GF-D8 (cell line): ENCODE results near the gene KIAA1671.

Experiments
- DNase-seq: peaks from one replicate; lab custom pipeline; 2025; lab: John Stamatoyannopoulos, UW

KIAA1671 gene

DNA sequence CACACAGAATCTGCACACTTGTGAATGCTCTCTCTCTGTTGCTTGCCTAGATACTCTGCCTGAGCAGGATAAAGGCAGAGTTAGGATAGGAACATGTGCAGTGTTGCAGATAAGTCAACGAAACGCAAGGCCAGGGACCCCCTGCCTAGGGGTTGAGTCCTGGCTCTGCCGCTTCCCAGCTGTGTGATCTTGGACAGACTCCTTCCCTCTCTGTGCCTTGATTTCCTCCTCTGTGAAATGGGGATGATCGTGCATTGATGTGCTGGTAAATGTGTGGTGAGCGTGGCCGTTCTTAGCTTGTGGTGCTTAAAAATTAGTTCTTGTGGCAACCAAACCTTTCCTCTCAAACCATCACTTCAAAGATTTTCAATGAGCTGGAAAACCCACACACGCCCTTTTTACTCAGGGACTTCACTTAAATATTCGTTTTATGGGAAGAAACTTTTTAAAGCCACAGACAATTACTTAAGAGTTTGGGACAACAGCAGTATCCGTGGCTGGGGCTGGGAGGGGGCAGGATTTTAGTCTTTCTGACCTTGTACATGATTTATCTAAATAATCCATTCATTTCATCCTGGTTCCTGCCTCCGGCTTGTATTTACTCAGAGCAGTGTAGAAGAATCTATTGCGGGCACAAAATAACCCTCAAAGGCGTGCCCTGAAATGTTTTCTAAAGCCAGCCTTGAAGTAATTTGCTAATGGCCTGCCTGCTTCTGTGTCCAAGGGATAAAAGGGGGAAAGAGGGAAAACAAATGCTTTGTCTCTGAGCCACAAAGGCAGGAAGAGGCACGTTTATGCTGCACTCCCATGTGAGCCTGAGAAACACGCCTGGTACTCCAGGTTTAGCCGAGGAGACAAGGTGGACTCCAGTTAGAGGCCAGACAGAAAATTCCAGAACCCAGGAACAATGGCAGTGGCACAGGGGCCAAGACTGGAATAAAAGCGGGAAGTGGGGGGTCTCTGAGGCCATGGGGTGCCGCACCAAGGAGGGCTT is 162.2 kb downstream of the KIAA1671 start:
- DNase-seq = no peak

DNA sequence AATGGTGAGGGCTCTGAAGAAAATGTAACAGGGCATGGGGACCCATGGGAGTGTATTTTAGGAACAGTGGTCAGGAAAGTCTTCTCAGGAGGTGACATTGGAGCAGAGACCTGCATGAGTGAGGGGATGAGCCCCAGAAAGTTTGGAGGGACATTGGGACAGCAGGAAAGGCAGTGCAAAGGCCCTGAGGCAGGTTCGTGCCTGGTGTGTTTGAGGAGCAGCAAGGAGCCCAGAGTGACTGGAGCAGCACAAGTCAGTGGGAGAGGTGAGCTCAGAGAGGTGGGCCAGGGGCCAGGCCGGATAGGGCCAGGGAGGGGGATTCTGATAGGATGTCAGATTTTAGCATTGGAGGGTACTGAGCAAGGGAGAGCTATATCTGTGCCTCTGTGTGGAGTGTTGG is 167.1 kb downstream of the KIAA1671 start:
- DNase-seq = no peak

DNA sequence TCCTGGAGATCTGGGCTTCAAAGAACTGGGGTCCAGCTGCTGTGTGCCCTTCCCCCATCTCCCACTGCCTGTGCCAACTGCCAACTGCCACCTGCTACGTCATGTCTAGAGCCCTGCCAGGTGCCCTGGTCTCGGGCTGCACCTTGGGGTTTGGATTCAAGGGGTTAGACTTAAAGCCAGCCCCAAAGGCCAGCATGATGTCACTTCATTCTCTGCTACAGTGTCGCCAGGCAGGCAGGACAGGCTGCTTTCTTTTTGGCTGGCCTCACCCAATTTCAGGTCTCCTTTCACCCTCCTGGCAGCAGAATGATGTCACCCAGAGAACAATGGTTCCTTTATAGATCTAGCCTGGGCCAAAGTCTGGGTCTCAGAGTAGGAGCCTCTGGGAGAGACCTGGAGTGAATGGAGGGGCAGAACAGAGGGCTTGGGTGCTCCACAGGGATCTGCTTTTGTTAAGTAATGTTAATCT is 167.6 kb downstream of the KIAA1671 start:
- no peak for DNase-seq

GRCh38 chr22:25120761-25121212 is 168.3 kb downstream of the KIAA1671 start:
- DNase-seq = no peak

GRCh38 chr22:25122136-25122764 is 169.7 kb downstream of the KIAA1671 start:
- no peak for DNase-seq

DNA sequence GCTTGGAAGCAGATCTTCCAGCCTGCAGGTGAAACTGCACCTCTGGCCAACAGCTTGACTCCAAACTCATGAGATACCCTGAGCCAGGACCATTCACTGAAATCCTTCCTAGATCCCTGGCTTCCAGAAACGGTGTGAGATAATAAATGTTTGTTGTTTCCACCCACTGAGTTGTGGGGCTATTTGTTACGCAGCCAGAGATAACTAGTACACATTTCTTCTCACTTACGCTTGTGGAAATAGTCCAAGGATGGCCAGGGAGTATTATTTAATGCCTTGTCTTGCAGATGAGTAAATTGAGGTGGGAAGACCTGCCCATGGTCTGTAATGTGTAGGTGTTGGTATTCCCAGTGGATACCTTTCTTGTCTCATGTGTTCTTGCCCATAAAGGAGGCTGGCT is 171.2 kb downstream of the KIAA1671 start:
- DNase-seq = no peak

GRCh38 chr22:25125693-25126357 is 173.3 kb downstream of the KIAA1671 start:
- no peak for DNase-seq

DNA sequence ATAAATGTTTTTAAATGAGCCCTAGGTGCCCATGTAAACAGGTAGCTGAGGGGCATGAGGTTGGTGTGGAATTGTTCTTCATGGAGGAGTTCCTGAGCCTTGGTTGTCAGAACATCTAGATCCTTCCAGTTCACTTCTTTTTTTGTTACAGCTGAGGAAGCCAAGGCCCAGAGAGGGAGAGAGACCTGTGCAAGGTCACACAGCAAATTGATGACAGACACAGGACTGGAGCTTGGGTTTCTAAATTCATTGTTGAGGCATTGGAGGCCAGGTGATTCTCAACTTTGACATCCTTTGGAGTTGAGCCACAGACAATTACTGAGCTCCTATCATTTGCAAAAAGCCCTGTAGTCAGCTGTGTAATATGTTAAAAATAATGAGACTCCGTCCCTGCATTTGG is 174.0 kb downstream of the KIAA1671 start:
- no peak for DNase-seq

- no peak for DNase-seq
Measured at GRCh38 chr22:25127318-25127717, 174.8 kb downstream of the KIAA1671 start.

DNA sequence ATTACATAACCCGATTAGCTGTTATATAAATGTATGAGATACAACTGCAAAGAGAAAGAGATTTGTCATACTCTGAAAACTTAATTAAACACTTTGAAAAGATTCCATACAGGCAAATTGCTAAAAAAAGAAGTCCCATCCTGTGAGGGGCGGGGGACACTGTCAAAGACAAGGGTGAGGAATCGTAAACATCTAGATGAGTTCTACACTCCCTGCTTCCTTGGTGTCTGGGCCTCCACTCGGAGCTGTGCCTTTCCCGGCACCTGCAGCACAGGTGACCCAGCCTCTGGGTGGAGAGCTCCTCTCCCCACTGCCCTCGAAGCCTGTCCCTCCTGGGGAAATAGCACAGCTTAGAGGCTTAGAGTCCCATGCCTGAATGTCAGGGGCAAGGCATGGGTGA is 177.9 kb downstream of the KIAA1671 start:
- DNase-seq = no peak

- DNase-seq = no peak
Measured at GRCh38 chr22:25131198-25131887, 178.8 kb downstream of the KIAA1671 start.

- DNase-seq = no peak
Measured at GRCh38 chr22:25134028-25134427, 181.5 kb downstream of the KIAA1671 start.

DNA sequence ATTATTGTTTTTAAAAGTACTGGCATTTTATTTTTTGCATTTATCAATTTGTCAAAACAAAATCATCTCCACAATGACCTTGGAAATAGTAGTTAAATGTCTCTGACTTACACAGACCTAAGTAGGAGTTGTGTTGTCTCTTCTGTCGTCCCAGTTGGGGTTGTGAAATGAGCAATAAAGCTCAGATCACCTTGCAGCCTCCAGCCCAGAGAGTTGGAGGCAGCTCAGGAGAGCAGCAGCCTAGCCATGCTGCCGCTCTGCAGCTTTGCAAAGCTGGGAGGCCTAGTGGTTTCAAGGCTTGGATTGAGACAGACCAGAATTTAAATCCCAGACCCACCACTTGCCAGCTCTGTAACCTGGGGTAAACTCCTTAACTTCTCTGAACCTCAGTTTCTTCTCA is 181.9 kb downstream of the KIAA1671 start:
- no peak for DNase-seq

DNA sequence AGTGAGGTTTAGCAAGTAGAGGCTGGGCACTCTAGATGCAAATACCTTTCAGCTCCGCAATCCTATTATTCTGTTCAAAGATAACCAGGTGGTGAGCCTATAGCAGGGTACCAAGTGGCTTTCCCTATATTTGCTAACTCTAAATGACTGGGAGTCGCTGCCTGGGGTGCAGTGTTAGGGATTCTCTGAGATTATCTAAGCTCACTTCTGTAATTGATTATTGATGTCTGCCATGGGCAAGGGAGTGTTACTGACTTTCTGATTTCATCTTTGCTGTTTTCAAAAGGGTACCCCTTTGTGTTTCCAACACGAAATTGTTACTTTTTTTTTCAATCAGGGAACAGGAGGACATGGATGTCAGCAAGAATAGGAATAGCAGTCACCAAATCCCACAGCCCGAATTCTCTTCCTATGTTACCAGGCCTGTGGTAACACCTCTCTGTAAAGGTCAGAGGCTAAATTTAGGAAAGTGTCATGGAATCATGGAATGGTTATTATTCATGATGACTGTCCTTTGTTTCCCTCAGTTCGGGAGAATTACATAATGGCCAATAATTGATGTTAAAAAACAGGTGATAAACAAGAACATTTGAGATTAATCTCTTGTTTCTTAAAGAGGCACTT is 184.5 kb downstream of the KIAA1671 start:
- no peak for DNase-seq

GRCh38 chr22:25137577-25138525 is 185.3 kb downstream of the KIAA1671 start:
- DNase-seq = no peak

DNA sequence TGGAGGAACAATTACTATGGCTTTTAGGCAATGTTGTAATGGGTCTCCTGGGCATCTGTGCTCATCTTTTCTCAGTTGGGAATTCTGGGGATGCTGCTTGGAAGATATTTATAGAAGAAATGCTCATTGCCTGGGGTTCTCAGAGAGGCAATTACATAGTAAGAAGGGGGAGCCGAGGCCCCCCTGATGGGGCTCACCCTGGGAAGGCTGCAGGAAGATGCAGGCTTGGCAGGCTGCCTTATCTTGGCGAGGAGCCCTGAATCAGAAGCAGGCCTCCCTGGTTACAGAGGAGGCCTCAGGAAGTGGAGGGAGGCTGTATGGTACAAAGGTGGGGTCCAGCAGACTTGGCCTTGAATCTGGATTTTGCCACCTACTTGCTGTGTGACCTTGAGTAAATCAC is 186.5 kb downstream of the KIAA1671 start:
- no peak for DNase-seq

DNA sequence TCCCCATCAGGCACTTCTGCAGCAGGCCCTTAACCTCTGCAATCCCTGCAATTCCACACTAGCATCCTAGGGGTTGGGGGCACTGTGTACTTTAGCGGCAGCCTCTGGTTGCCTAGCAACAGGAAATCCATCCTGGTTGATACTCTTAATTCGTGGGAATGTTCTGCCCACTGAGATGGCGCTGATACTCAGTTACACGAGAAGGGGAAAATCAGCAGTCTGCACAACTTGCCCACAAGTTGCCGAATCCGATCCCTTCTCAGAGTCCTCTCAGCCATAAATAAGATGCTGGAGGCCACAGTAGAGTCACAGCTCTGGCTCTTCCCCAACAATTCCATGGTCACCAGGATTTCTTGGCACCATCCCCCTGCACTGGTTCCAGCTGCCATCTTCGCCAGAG is 189.6 kb downstream of the KIAA1671 start:
- no peak for DNase-seq

GRCh38 chr22:25143156-25144076 is 190.9 kb downstream of the KIAA1671 start:
- no peak for DNase-seq

GRCh38 chr22:25144522-25144921 is 192.0 kb downstream of the KIAA1671 start:
- DNase-seq = no peak
